Measurements from ENCODE around the gene MRPL28. TPM values are rescaled to one million over a fixed set of nuclear protein-coding genes. Genes with fewer than 3 reads are reported as not detected.
A peak's percentile ranks its signal among the peaks of the same experiment; 100 is the strongest.
"Not testable (repeated sequence)": the region's sequence is repeated elsewhere in the genome, so short reads cannot be mapped to it uniquely, and the experiment has no call there.

The MRPL28 gene
- total RNA-seq, 3 donors from 2014 or later = 67.0 to 78.7 (median 69.0) TPM

- TF ChIP-seq POLR2AphosphoS5 (IDR thresholded peaks at IDR 0.05) = no peak
- no peak for TF ChIP-seq POLR2A (IDR thresholded peaks at IDR 0.05)
- TF ChIP-seq CTCF (IDR thresholded peaks at IDR 0.05) = no peak
- peak overlapping the region; percentile 56 to 96 (median 72) for H3K4me3 ChIP-seq
- no peaks in the 10 kb centered on the region for H3K27me3 ChIP-seq
- no peak for DNase-seq (ENCODE audit: low spot score in 2 of 2)
- no peaks in the 10 kb centered on the region for H3K36me3 ChIP-seq
- intact Hi-C loops (cut with DNase I; ENCODE audit: low total_unique reads) = no loop called here
- peak overlapping the region; percentile 73 to 91 for H3K27ac ChIP-seq
- H3K9me3 ChIP-seq = no peaks in the 10 kb centered on the region
- no peaks in the 10 kb centered on the region for H3K4me1 ChIP-seq
These were observed 26.3 kb upstream of the MRPL28 start for GRCh38 chr16:396605-397004.

- intact Hi-C loops (cut with DNase I; ENCODE audit: low total_unique reads) = no loop called here
- Histone ChIP-seq H3K4me3 (peak overlapping the region; percentile 56 to 96 (median 72)), H3K36me3 (no peaks in the 10 kb centered on the region), H3K27me3 (no peaks in the 10 kb centered on the region), H3K27ac (peak overlapping the region; percentile 73 to 91), H3K4me1 (no peaks in the 10 kb centered on the region), H3K9me3 (no peaks in the 10 kb centered on the region)
- TF ChIP-seq POLR2AphosphoS5 (IDR thresholded peaks at IDR 0.05) (no peak), POLR2A (IDR thresholded peaks at IDR 0.05) (no peak), CTCF (IDR thresholded peaks at IDR 0.05) (no peak)
- no peak for DNase-seq (ENCODE audit: low spot score in 2 of 2)
These were observed 25.9 kb upstream of the MRPL28 start for GRCh38 chr16:396199-396598.

- Histone ChIP-seq H3K9me3 (no peaks in the 10 kb centered on the region), H3K27ac (no peak overlapping the region), H3K27me3 (no peaks in the 10 kb centered on the region), H3K4me1 (no peaks in the 10 kb centered on the region), H3K4me3 (no peak overlapping the region), H3K36me3 (no peaks in the 10 kb centered on the region)
- TF ChIP-seq POLR2AphosphoS5 (IDR thresholded peaks at IDR 0.05) = no peak
- no peak for TF ChIP-seq CTCF (IDR thresholded peaks at IDR 0.05)
- TF ChIP-seq POLR2A (IDR thresholded peaks at IDR 0.05) = no peak
- intact Hi-C loops (cut with DNase I; ENCODE audit: low total_unique reads) = no loop called here
- DNase-seq (ENCODE audit: low spot score in 2 of 2) = no peak
These were observed 22.2 kb upstream of the MRPL28 start for GRCh38 chr16:392450-393030.

GRCh38 chr16:391885-392335 is 21.6 kb upstream of the MRPL28 start:
- no peak for DNase-seq (ENCODE audit: low spot score in 2 of 2)
- Histone ChIP-seq H3K27ac (no peak overlapping the region), H3K4me1 (no peaks in the 10 kb centered on the region), H3K9me3 (no peaks in the 10 kb centered on the region), H3K36me3 (no peaks in the 10 kb centered on the region), H3K27me3 (no peaks in the 10 kb centered on the region), H3K4me3 (no peak overlapping the region)
- intact Hi-C loops (cut with DNase I; ENCODE audit: low total_unique reads) = no loop called here
- TF ChIP-seq CTCF (IDR thresholded peaks at IDR 0.05) = peak in 2 of 3 donors; percentile 46 to 57
- TF ChIP-seq POLR2A (IDR thresholded peaks at IDR 0.05) = no peak

GRCh38 chr16:389352-389751 is 19.0 kb upstream of the MRPL28 start:
- TF ChIP-seq POLR2AphosphoS5 (IDR thresholded peaks at IDR 0.05) (no peak), CTCF (IDR thresholded peaks at IDR 0.05) (no peak), POLR2A (IDR thresholded peaks at IDR 0.05) (no peak)
- H3K4me3 ChIP-seq = no peak overlapping the region
- DNase-seq (ENCODE audit: low spot score in 2 of 2) = no peak
- H3K27me3 ChIP-seq = no peaks in the 10 kb centered on the region
- H3K27ac ChIP-seq = no peak overlapping the region
- intact Hi-C loops (cut with DNase I; ENCODE audit: low total_unique reads) = no loop called here
- no peaks in the 10 kb centered on the region for H3K9me3 ChIP-seq
- H3K4me1 ChIP-seq = no peaks in the 10 kb centered on the region
- H3K36me3 ChIP-seq = no peaks in the 10 kb centered on the region

- DNase-seq (ENCODE audit: low spot score in 2 of 2); H3K4me1 ChIP-seq; H3K27ac ChIP-seq; H3K27me3 ChIP-seq; H3K36me3 ChIP-seq; intact Hi-C loops (cut with DNase I; ENCODE audit: low total_unique reads); H3K9me3 ChIP-seq; H3K4me3 ChIP-seq: not testable (repeated sequence)
These were observed 17.7 kb upstream of the MRPL28 start for GRCh38 chr16:387761-388666.
